Brain microvascular endothelial cell (primary cell): ENCODE measurements around the gene B3GALT5.

Experiments
- DNase-seq: peaks from one replicate; pipeline ENCODE4 v3.0.0-alpha.2; 2020
- H3K27ac ChIP-seq: fragments of 250-450 bp; sonication (Bioruptor Pico); 2 replicates; pipeline ENCODE4 v1.5.1; 2020; ENCODE audit warnings: mild to moderate bottlenecking, moderate library complexity
- H3K27me3 ChIP-seq: fragments of 250-450 bp; sonication (Bioruptor Pico); replicated peaks from 2 replicates; pipeline ENCODE4 v1.5.1; 2020; ENCODE audit warnings: mild to moderate bottlenecking
- H3K36me3 ChIP-seq: fragments of 250-450 bp; sonication (Bioruptor Pico); replicated peaks from 2 replicates; pipeline ENCODE4 v1.5.1; 2020; ENCODE audit warnings: mild to moderate bottlenecking
- H3K4me3 ChIP-seq: 2 replicates; pipeline ENCODE4 v1.5.1; 2011; ENCODE audit warnings: low read depth, mild to moderate bottlenecking, control low read depth, low read length, moderate library complexity
- CTCF ChIP-seq: IDR thresholded peaks from 2 replicates; pipeline ENCODE4 v1.5.1; 2011; ENCODE audit warnings: low read depth, mild to moderate bottlenecking, moderate library complexity, low read length, control low read depth, inconsistent platforms; ENCODE audit errors: missing control alignments
- in situ Hi-C: cut with HindIII; loops from 2 replicates; pipeline ENCODE4 v1.10.0; 2017; ENCODE audit warnings: low sequenced_read_pairs, low pct_ligation_motif_present

The B3GALT5 gene

GRCh38 chr21:39641827-39642450, 29.2 kb downstream of the B3GALT5 start:
- in situ Hi-C loops: no loop called here
- Histone ChIP-seq H3K36me3 (no peaks in the 10 kb centered on the region), H3K4me3 (no peak overlapping the region), H3K27me3 (no peaks in the 10 kb centered on the region), H3K27ac (no peak overlapping the region)
- TF ChIP-seq CTCF: no peak
- no peak for DNase-seq

GRCh38 chr21:39644062-39644560, 31.4 kb downstream of the B3GALT5 start:
- Histone ChIP-seq H3K27ac (no peak overlapping the region), H3K27me3 (no peaks in the 10 kb centered on the region), H3K36me3 (no peaks in the 10 kb centered on the region), H3K4me3 (no peak overlapping the region)
- TF ChIP-seq CTCF: no peak
- in situ Hi-C loops: no loop called here
- no peak for DNase-seq

- no peak overlapping the region for H3K4me3 ChIP-seq
- H3K27me3 ChIP-seq: no peaks in the 10 kb centered on the region
- no peak for DNase-seq
- TF ChIP-seq CTCF: no peak
- in situ Hi-C loops: no loop called here
- no peaks in the 10 kb centered on the region for H3K36me3 ChIP-seq
- no peak overlapping the region for H3K27ac ChIP-seq
These were observed 32.6 kb downstream of the B3GALT5 start for GRCh38 chr21:39645331-39645730.

GRCh38 chr21:39647476-39647875, 34.7 kb downstream of the B3GALT5 start:
- TF ChIP-seq CTCF: no peak
- Histone ChIP-seq H3K36me3 (no peaks in the 10 kb centered on the region), H3K27ac (no peak overlapping the region), H3K27me3 (no peaks in the 10 kb centered on the region), H3K4me3 (no peak overlapping the region)
- in situ Hi-C loops: no loop called here
- DNase-seq: peak; percentile 54

- in situ Hi-C loops: no loop called here
- no peak for TF ChIP-seq CTCF
- no peaks in the 10 kb centered on the region for H3K27me3 ChIP-seq
These were observed 36.1 kb downstream of the B3GALT5 start for GRCh38 chr21:39648879-39649278.

GRCh38 chr21:39649526-39649925, 36.8 kb downstream of the B3GALT5 start:
- Histone ChIP-seq H3K36me3 (no peaks in the 10 kb centered on the region), H3K27ac (no peak overlapping the region), H3K4me3 (no peak overlapping the region), H3K27me3 (no peaks in the 10 kb centered on the region)
- in situ Hi-C loops: no loop called here
- TF ChIP-seq CTCF: no peak
- DNase-seq: no peak

More at GRCh38 chr21:39648879-39649278, 36.1 kb downstream of the B3GALT5 start:
- Histone ChIP-seq H3K36me3 (no peaks in the 10 kb centered on the region), H3K27ac (no peak overlapping the region), H3K4me3 (no peak overlapping the region)
- no peak for DNase-seq
